Loucy (cell line): ENCODE results near the gene DNM3.

Source experiments
- CTCF ChIP-seq: fragments of 200-600 bp; sonication (generic); conservative IDR thresholded peaks from 2 replicates; pipeline ENCODE4 v1.5.1; 2014; ENCODE audit warnings: mild to moderate bottlenecking, antibody characterized with exemption, low read length
- EZH2phosphoT487 ChIP-seq: fragments of 200-600 bp; IDR thresholded peaks from 2 replicates; pipeline ENCODE4 v1.6.1; 2018; ENCODE audit warnings: antibody characterized with exemption, mild to moderate bottlenecking, moderate library complexity, borderline replicate concordance

- TF ChIP-seq CTCF (no peak), EZH2phosphoT487 (no peak)
Observed at GRCh38 chr1:172453153-172453545, 611.9 kb downstream of the DNM3 start.
